ENCODE data around the gene CTSE. TPM values are rescaled to one million over a fixed set of nuclear protein-coding genes. Genes with fewer than 3 reads are reported as not detected.

CTSE gene
- total RNA-seq, 2 experiments from 2014 or later, result not detected

DNA sequence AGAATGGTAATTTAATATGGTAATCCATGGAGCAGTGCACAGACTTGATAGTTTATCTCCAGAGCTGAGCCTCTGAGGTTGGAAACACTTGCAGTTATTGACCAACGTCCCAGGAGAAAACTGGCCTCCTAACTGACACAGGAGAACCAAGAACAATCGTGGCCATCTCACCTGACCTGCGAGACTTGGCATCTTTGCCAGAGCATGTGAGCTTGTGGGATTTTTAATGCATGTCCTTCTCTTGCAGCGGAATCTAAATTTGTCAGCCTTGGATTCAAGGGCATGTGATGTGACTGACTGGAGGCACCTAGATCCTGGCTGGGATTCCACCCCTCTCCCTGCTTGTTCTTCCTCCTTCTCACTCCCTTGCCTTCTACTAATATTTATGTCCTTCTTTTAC, 52.6 kb downstream of the CTSE start:
- ATAC-seq (ENCODE audit: poor library complexity) (no peak), DNase-seq (no peak)
- Histone ChIP-seq H3K9me3 (ENCODE audit: control insufficient read depth in 1 of 2, insufficient read depth in 1 of 2, low read length in 2 of 2) (no peaks in the 10 kb centered on the region), H3K36me3 (ENCODE audit: insufficient read depth, low read length) (no peaks in the 10 kb centered on the region), H3K4me3 (ENCODE audit: low read length) (no peak overlapping the region), H3K27ac (ENCODE audit: low read depth in 1 of 2, low read length in 2 of 2) (no peak overlapping the region), H3K27me3 (ENCODE audit: control insufficient read depth in 1 of 2, insufficient read depth in 2 of 2, low read length in 2 of 2) (no peaks in the 10 kb centered on the region), H3K4me1 (ENCODE audit: insufficient read depth, low read length) (no peaks in the 10 kb centered on the region)
- no peaks in the 10 kb centered on the region for H3K9me3 Mint-ChIP-seq
- CTCF ChIA-PET, result no interaction called here
- intact Hi-C loops (cut with DNase I, micrococcal nuclease), result loop anchor here in 1 of 2 experiments (10.0 kb wide), 1 partner anchor 376 kb away; no protein-coding TSS in a partner anchor
- no peaks in the 10 kb centered on the region for H3K27me3 Mint-ChIP-seq
- no peak overlapping the region for H3K27ac Mint-ChIP-seq
- TF ChIP-seq, protein P1, sequence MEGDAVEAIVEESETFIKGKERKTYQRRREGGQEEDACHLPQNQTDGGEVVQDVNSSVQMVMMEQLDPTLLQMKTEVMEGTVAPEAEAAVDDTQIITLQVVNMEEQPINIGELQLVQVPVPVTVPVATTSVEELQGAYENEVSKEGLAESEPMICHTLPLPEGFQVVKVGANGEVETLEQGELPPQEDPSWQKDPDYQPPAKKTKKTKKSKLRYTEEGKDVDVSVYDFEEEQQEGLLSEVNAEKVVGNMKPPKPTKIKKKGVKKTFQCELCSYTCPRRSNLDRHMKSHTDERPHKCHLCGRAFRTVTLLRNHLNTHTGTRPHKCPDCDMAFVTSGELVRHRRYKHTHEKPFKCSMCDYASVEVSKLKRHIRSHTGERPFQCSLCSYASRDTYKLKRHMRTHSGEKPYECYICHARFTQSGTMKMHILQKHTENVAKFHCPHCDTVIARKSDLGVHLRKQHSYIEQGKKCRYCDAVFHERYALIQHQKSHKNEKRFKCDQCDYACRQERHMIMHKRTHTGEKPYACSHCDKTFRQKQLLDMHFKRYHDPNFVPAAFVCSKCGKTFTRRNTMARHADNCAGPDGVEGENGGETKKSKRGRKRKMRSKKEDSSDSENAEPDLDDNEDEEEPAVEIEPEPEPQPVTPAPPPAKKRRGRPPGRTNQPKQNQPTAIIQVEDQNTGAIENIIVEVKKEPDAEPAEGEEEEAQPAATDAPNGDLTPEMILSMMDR (IDR thresholded peaks at IDR 0.05), result no peak
- H3K4me3 Mint-ChIP-seq, result no peak overlapping the region
- H3K4me1 Mint-ChIP-seq (ENCODE audit: low read depth), result no peaks in the 10 kb centered on the region
- H3K36me3 Mint-ChIP-seq (ENCODE audit: low read depth), result no peaks in the 10 kb centered on the region
- POLR2A ChIA-PET, result no interaction called here

DNA sequence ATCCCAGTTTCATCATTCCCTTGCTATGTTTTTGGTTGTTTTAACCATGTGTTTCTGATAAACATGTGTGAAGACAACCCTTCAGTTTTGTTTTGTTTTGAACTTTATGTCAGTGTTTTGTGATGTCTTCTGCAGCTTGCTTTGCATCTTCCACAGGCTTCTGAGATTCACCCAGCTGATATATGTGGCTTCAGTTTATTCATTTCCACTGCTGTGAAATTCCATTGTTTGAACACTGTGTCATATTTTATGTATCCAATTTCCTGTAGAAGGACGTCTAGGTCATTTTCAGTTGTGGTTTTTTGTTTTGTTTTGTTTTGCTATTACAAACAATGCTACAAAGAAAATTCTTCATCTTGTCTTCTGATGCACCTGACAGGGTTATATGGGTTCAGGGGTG, 53.2 kb downstream of the CTSE start:
- intact Hi-C loops (cut with DNase I, micrococcal nuclease), result loop anchor here in 1 of 2 experiments (10.0 kb wide), 1 partner anchor 376 kb away; no protein-coding TSS in a partner anchor
- TF ChIP-seq, protein P1 (IDR thresholded peaks at IDR 0.05), result no peak
- Histone ChIP-seq H3K4me1 (ENCODE audit: insufficient read depth, low read length) (no peaks in the 10 kb centered on the region), H3K36me3 (ENCODE audit: insufficient read depth, low read length) (no peaks in the 10 kb centered on the region), H3K27ac (ENCODE audit: low read depth in 1 of 2, low read length in 2 of 2) (no peak overlapping the region), H3K9me3 (ENCODE audit: control insufficient read depth in 1 of 2, insufficient read depth in 1 of 2, low read length in 2 of 2) (no peaks in the 10 kb centered on the region), H3K27me3 (ENCODE audit: control insufficient read depth in 1 of 2, insufficient read depth in 2 of 2, low read length in 2 of 2) (no peaks in the 10 kb centered on the region), H3K4me3 (ENCODE audit: low read length) (no peak overlapping the region)
- H3K9me3 Mint-ChIP-seq, result no peaks in the 10 kb centered on the region
- no peak for ATAC-seq (ENCODE audit: poor library complexity)
- POLR2A ChIA-PET, result no interaction called here
- no peak overlapping the region for H3K4me3 Mint-ChIP-seq
- no peaks in the 10 kb centered on the region for H3K36me3 Mint-ChIP-seq (ENCODE audit: low read depth)
- no peak for DNase-seq
- H3K27me3 Mint-ChIP-seq, result no peaks in the 10 kb centered on the region
- no peak overlapping the region for H3K27ac Mint-ChIP-seq
- H3K4me1 Mint-ChIP-seq (ENCODE audit: low read depth), result no peaks in the 10 kb centered on the region
- CTCF ChIA-PET, result no interaction called here

DNA sequence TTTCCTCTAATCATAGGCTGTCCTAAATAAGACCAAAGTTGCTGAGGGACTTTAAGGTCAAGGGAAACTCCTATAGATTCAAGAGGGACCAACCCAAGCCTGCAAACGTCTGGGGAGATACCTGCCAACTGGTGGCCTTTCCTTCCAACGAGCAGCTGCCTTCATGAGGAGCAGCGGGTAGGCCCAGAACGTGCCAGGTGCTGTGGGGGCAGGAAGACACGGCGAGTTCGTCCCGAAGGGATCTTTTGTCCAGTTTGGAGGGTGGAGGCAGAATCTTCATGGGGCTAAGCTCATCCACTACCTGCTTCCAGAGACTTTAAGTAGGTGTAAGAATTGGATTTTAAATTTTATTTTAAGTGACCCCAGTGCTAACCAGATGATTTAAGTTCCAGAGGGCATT, 54.5 kb downstream of the CTSE start:
- Mint-ChIP-seq H3K27me3 (no peaks in the 10 kb centered on the region), H3K36me3 (ENCODE audit: low read depth) (no peaks in the 10 kb centered on the region), H3K4me1 (ENCODE audit: low read depth) (no peaks in the 10 kb centered on the region), H3K9me3 (no peaks in the 10 kb centered on the region), H3K4me3 (no peak overlapping the region), H3K27ac (no peak overlapping the region)
- Histone ChIP-seq H3K36me3 (ENCODE audit: insufficient read depth, low read length) (no peaks in the 10 kb centered on the region), H3K27me3 (ENCODE audit: control insufficient read depth in 1 of 2, insufficient read depth in 2 of 2, low read length in 2 of 2) (no peaks in the 10 kb centered on the region), H3K4me3 (ENCODE audit: low read length) (no peak overlapping the region), H3K4me1 (ENCODE audit: insufficient read depth, low read length) (no peaks in the 10 kb centered on the region), H3K9me3 (ENCODE audit: control insufficient read depth in 1 of 2, insufficient read depth in 1 of 2, low read length in 2 of 2) (no peaks in the 10 kb centered on the region), H3K27ac (ENCODE audit: low read depth in 1 of 2, low read length in 2 of 2) (no peak overlapping the region)
- ATAC-seq (ENCODE audit: poor library complexity) (no peak), DNase-seq (no peak)
- POLR2A ChIA-PET, result no interaction called here
- TF ChIP-seq, protein P1 (IDR thresholded peaks at IDR 0.05), result no peak
- CTCF ChIA-PET, result interaction anchor here (1.9 kb wide), 1 partner anchor 8 kb away, joined by 5 read pairs; no protein-coding TSS in a partner anchor
- intact Hi-C loops (cut with DNase I, micrococcal nuclease), result no loop called here
